OCI-LY1 (cell line): ENCODE data around the gene CFAP74.

Source experiments
- EZH2 ChIP-seq: fragments of 200-600 bp; sonication (generic), shearing (Covaris generic); IDR thresholded peaks from 2 replicates; pipeline ENCODE4 v1.8.0; 2017; ENCODE audit warnings: borderline replicate concordance, mixed run types, mild to moderate bottlenecking, antibody characterized with exemption, low read length, moderate library complexity, mixed read lengths
- TF ChIP-seq, protein P1 (sequence below): fragments of 200-600 bp; sonication (generic), shearing (Covaris generic); IDR thresholded peaks from 2 replicates; pipeline ENCODE4 v1.5.1; 2017; ENCODE audit warnings: mild to moderate bottlenecking, antibody characterized with exemption, low read length, moderate library complexity, mixed read lengths

GRCh38 chr1:1899266-1899966, 104.2 kb downstream of the CFAP74 start:
- TF ChIP-seq, protein P1, sequence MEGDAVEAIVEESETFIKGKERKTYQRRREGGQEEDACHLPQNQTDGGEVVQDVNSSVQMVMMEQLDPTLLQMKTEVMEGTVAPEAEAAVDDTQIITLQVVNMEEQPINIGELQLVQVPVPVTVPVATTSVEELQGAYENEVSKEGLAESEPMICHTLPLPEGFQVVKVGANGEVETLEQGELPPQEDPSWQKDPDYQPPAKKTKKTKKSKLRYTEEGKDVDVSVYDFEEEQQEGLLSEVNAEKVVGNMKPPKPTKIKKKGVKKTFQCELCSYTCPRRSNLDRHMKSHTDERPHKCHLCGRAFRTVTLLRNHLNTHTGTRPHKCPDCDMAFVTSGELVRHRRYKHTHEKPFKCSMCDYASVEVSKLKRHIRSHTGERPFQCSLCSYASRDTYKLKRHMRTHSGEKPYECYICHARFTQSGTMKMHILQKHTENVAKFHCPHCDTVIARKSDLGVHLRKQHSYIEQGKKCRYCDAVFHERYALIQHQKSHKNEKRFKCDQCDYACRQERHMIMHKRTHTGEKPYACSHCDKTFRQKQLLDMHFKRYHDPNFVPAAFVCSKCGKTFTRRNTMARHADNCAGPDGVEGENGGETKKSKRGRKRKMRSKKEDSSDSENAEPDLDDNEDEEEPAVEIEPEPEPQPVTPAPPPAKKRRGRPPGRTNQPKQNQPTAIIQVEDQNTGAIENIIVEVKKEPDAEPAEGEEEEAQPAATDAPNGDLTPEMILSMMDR: peak; percentile 62
- no peak for TF ChIP-seq EZH2
